H1 (cell line): ENCODE data around the gene EGFR. TPM values are rescaled to one million over a fixed set of nuclear protein-coding genes. Genes with fewer than 3 reads are reported as not detected.

Experiments used
- RXRA ChIP-seq: IDR thresholded peaks from 2 replicates; pipeline ENCODE4 v1.6.1; 2011; ENCODE audit warnings: low read depth, mild to moderate bottlenecking, low read length, moderate library complexity; ENCODE audit not compliant: insufficient read depth
- SIRT6 ChIP-seq: IDR thresholded peaks from one replicate; pipeline ENCODE4 v1.7.1; 2012; ENCODE audit warnings: low read length, inconsistent platforms
- SP2 ChIP-seq: IDR thresholded peaks from 2 replicates; pipeline ENCODE4 v1.6.1; 2012; ENCODE audit warnings: mild to moderate bottlenecking, low read length, inconsistent platforms
- TCF12 ChIP-seq: IDR thresholded peaks from 2 replicates; pipeline ENCODE4 v1.6.1; 2011; ENCODE audit warnings: low read depth, mild to moderate bottlenecking, low read length
- polyA plus RNA-seq, 7 experiments: library from polyadenylated mRNA; depleted of rRNA in 3 of 7; stranded (reverse) in 5 of 7; unstranded in 2 of 7; fragments of >200 nt in 5 of 7; fragments of 200-250 nt in 2 of 7; gene quantifications; 1 replicate in 5 of 7; 2 replicates in 1 of 7; 4 replicates in 1 of 7; pipeline versions ENCODE4 v1.2.1 to v1.2.3, GENCODE V29; 2011 to 2013; ENCODE audit warnings: missing spikeins in 2 of 7, mixed read lengths in 2 of 7
- total RNA-seq: library from RNA; stranded (reverse); fragmentation: NEBNext Ultra II Directional; extraction: Animal tissue kit (Norgen Biotek cat#: 25700); gene quantifications from 2 replicates; pipeline ENCODE4 v1.2.1, GENCODE V29; 2021

Gene EGFR
- total and polyA plus RNA-seq, 2 of the 8 experiments (the other 6 are each of a cell fraction or from before 2014, with no cell fraction given): 1.9 to 5.8 TPM

- no peak for TF ChIP-seq SIRT6
- TF ChIP-seq RXRA: no peak
- no peak for TF ChIP-seq SP2
- TF ChIP-seq TCF12: no peak
These were observed 33.3 kb downstream of the EGFR start (continued) for GRCh38 chr7:55052081-55052480.
